Activated CD4-positive, CD25-positive, alpha-beta regulatory T cell (primary cell): ENCODE data around the gene MCHR1.
"Not testable (repeated sequence)": the region's sequence is repeated elsewhere in the genome, so short reads cannot be mapped to it uniquely, and the experiment has no call there.

Experiments
- DNase-seq, 4 experiments: peaks; one replicate each; lab custom pipeline; 2025; lab: John Stamatoyannopoulos, UW

The MCHR1 gene

GRCh38 chr22:40656651-40657050 is 22.6 kb upstream of the MCHR1 start:
- not testable (repeated sequence) for DNase-seq

GRCh38 chr22:40659166-40659565 is 20.1 kb upstream of the MCHR1 start:
- no peak for DNase-seq

GRCh38 chr22:40660730-40661129 is 18.6 kb upstream of the MCHR1 start:
- no peak for DNase-seq

- no peak for DNase-seq
Measured at GRCh38 chr22:40661671-40662070, 17.6 kb upstream of the MCHR1 start.

GRCh38 chr22:40665312-40665711 is 14.0 kb upstream of the MCHR1 start:
- DNase-seq: no peak

DNA sequence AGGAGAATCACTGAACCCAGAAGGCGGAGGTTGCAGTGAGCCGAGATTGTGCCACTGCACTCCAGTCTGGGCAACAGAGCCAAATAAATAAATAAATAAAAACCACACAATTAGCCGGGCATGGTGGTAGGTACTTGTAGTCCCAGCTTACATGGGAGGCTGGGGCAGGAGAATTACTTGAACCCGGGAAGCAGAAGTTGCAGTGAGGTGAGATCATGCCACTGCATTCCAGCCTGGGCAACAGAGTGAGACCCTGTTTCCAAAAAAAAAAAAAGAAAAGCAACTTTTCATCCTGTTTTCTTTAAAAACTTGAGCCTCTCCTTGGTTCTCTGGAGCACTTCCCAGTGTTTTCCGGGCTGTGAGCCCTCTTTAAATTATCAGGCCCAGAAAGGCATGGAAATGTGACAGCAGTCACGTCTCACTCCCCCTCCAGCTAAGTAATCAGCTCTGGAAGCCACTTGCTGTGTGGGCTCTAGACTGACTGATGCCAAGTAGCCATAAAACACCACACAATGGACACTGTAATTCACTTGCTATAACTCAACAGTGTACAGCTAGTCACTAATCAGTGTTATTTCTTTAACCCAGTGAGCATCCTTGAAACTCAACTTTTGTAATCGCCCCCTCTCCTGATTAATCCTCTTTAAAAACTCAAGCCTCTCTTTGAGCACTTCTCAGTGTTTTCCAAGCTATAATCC is 13.0 kb upstream of the MCHR1 start:
- DNase-seq: no peak

DNA sequence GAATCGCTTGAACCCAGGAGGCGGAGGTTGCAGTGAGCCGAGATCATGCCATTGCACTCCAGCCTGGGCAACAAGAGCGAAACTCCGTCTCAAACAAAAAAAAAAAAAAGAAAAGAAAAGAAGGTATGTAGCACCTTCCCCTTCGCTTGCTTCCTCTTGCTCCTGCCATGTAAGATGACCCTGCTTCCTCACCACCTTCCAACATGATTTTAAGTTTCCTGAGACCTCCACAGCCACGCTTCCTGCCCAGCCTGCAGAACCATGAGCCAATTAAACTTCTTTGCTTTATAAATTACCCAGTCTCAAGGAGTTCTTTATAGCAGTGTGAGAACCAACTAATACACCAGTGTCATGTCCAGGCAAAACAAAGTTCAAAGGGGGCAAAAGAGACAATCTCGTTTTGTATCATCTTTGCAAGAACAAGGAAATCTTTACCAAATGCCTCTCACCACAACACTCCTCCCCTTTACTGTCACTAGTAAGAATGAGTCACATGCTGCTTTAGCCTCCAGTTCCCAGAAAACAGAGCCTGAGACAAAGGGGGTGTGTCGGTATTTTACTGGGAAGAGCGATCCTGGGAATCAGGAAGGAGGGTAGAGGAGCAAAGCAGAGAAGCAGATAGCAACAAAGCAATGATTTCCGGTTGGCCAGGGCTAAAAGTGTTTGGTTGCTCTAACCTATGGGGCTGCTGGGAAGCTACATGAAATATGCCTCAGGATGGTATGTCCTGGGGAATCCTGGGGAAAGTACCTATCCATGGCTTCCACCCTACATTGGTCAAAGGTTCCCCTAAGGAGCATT is 10.5 kb upstream of the MCHR1 start:
- DNase-seq: no peak

DNA sequence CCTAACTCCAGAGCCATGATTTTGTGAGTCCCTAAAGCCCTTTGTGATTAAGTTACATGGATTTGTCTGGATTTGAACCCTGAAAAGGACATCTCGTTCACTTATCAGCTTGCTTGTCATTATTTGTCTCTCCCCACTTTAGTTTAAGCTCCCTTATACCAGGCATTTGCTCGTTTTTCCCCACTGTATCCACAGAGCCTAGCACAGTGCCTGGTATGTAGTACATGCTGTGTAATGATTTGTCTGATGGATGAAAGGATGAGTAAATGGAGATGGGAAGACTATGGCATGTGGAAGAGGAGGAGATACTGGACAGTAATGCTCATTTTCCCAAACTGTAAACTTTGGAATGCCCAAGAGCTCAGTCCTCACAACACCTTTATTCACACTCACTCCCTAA is 9.2 kb upstream of the MCHR1 start:
- no peak for DNase-seq

GRCh38 chr22:40671369-40671768 is 7.9 kb upstream of the MCHR1 start:
- DNase-seq: no peak

GRCh38 chr22:40671796-40672360 is 7.4 kb upstream of the MCHR1 start:
- no peak for DNase-seq

DNA sequence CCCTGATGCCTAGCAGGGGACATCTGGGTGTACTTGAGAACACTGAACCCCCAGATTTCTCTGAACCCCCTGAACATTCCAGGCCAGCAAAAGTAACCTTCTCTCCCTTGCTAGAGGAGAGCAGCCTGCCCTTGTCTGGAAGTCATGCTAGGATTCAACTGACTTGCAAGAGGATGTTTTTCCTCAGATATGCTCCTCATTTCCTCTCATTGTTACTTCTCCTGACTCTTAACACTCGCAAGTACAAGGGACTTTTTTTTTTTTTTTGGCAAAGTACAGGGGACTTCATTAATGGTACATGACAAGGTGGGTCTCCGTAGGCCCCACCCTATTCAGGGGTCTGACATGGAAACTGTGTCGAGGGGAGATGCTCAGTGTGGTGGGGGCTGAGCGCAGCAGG is 6.3 kb upstream of the MCHR1 start:
- DNase-seq: no peak

DNA sequence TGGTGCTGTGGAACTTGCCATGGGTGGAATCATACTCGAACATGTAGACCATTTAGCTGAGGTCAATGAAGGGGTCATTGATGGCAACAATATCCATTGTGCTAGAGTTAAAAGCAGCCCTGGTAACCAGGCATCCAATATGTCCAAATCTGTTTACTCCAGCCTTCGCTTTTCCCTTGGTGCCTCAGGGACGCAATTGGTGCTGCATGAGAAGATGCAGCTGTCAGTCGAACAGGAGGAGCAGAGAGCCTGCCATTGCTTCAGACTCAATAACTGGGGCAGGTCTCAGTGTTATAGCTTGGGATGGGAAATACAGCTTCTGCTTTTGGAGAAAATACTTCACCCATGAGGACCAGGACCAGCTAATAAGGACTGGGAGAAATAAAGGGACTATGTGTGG is 5.0 kb upstream of the MCHR1 start:
- no peak for DNase-seq

- not testable (repeated sequence) for DNase-seq
Measured at GRCh38 chr22:40676166-40676565, 3.1 kb upstream of the MCHR1 start.

GRCh38 chr22:40676644-40677043 is 2.6 kb upstream of the MCHR1 start:
- DNase-seq: no peak

- DNase-seq: no peak
Measured at GRCh38 chr22:40678493-40679248, 613 bp upstream of the MCHR1 start.

- DNase-seq: no peak
Measured at GRCh38 chr22:40679964-40680818, 907 bp downstream of the MCHR1 start.

DNA sequence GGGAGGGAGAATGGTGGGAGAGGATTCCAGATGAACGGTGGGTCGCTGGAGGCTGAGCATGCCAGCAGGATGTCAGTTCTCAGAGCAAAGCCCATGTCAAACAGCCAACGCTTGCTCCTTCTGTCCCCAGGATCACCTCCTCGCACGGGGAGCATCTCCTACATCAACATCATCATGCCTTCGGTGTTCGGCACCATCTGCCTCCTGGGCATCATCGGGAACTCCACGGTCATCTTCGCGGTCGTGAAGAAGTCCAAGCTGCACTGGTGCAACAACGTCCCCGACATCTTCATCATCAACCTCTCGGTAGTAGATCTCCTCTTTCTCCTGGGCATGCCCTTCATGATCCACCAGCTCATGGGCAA is 1.5 kb downstream of the MCHR1 start:
- no peak for DNase-seq

DNA sequence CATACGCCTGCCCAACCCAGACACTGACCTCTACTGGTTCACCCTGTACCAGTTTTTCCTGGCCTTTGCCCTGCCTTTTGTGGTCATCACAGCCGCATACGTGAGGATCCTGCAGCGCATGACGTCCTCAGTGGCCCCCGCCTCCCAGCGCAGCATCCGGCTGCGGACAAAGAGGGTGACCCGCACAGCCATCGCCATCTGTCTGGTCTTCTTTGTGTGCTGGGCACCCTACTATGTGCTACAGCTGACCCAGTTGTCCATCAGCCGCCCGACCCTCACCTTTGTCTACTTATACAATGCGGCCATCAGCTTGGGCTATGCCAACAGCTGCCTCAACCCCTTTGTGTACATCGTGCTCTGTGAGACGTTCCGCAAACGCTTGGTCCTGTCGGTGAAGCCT is 2.2 kb downstream of the MCHR1 start:
- no peak for DNase-seq

- DNase-seq: no peak
Measured at GRCh38 chr22:40684728-40685127, 5.4 kb downstream of the MCHR1 start.

DNA sequence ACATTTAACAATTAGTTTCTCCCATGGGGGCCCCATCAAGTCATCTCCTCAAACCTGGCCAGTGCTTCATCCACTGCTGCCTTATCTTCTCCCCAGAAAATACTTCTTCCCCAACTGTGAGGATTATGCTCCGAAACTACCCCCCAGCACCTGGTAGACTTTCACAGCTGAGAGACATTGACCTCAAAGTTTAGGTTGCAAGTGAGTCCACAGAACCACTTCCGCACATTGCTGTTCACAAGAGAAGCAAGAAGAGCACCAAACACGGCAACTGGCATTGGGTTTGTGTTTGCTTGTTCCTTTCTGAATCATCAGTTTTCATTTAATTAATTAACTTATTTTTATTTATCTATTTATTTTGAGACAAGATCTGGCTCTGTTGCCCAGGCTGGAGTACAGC is 6.1 kb downstream of the MCHR1 start:
- no peak for DNase-seq

DNA sequence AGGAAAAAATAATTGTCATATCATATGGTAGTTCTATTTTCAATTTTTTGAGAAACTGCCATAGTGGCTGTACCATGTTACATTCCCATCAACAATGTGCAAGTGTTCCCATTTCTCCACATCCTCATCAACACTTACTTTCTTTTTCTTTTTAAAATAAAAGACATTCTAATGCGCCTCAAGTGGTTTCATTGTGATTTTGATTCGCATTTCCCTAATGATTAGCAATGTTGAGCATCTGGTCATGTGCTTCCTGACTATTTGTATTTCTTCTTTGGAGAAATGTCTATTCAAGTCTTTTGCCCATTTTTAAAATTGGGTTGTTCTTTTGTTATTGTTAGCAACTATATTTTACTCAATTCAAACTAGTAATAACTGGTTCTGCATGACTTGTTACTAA is 8.4 kb downstream of the MCHR1 start:
- no peak for DNase-seq

DNA sequence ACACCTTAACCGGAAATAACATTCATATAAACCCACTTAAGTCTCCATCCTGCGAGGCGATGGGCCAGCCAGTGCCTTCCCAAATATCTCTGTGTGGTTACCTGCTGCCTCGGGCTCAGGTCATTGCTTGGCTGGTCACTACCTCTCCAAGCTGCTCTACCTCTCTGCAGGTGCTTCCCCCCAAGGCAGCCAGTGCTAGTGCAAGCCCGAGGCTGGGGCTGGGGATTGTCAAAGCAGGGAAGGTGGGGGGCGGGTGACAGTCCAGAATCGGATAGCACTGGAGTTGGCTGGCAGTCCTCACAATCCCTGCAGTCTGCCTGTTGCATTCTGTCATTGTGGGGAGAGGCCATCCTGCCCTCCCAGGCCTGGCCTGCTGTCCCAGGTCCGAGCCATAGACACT is 11.1 kb downstream of the MCHR1 start:
- no peak for DNase-seq
